ENCODE data around the gene TXNIP. TPM values are rescaled to one million over a fixed set of nuclear protein-coding genes. Genes with fewer than 3 reads are reported as not detected.

The TXNIP gene
- total RNA-seq, 3 donors from 2014 or later (not counting 1 experiment from before 2014, with no cell fraction given), result 984 to 1,724 (median 1,422) TPM

- Mint-ChIP-seq H3K4me1 (peaks cover 87 to 88% of the 10 kb centered on the region in 2 donors), H3K27ac (peak overlapping the region; percentile 65 to 87), H3K27me3 (ENCODE audit: low read depth in 2 of 2) (no peaks in the 10 kb centered on the region), H3K9me3 (no peaks in the 10 kb centered on the region), H3K36me3 (no peaks in the 10 kb centered on the region), H3K4me3 (peak overlapping the region; percentile 94)
- H3K4me1 ChIP-seq (ENCODE audit: control insufficient read depth, insufficient read depth, low read length), result peaks cover 60% of the 10 kb centered on the region
- intact Hi-C loops (cut with micrococcal nuclease), result loop anchor here (2.0 to 5.0 kb wide), 4 partner anchors 28 to 113 kb away; partner anchors contain the start of genes NUDT17 and TXNIP
- ATAC-seq, result peak in 1 of 3 donors; percentile 7
- WGBS (ENCODE audit: insufficient coverage), result 1% methylated on average over 44 of the region's 44 CpGs
- TF ChIP-seq CTCF (IDR thresholded peaks at IDR 0.05), result no peak
- H3K27ac ChIP-seq (ENCODE audit: low read length), result peak overlapping the region; percentile 65
- H3K36me3 ChIP-seq (ENCODE audit: control insufficient read depth, insufficient read depth, low read length), result no peaks in the 10 kb centered on the region
- no peaks in the 10 kb centered on the region for H3K27me3 ChIP-seq (ENCODE audit: control insufficient read depth, insufficient read depth, low read length)
- peak; percentile 47 to 71 for DNase-seq
- peak overlapping the region; percentile 77 for H3K4me3 ChIP-seq (ENCODE audit: low read length)
- H3K9me3 ChIP-seq (ENCODE audit: control insufficient read depth, insufficient read depth, low read length), result no peaks in the 10 kb centered on the region
Measured at GRCh38 chr1:145960468-145961108, 35.8 kb downstream of the TXNIP start.

DNA sequence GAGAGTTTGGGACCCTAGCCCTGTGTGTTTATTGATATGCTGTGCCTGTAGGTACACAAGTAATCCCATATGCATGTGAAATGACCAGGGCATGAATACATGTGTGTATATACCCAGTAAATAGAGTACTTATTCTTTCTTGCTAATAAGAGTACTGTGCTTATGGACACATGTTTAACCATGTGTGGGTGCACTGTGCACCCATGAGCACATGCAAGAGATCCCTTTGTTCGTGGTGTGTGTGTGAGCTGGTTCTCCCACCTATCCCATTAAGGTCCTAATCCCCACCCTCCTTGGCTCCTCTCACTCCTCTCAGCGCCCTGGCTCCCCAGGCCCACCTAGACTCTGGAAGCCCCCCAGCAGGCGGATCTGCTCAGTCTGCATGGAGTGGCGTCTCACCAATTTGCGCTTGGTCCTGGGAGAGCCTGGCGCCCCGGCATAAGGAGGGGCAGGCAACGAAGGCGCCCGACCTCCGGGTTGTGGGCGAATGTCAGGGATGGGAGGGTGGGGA lies 36.4 kb downstream of the TXNIP start:
- no peak overlapping the region for H3K27ac ChIP-seq (ENCODE audit: low read length)
- H3K36me3 ChIP-seq (ENCODE audit: control insufficient read depth, insufficient read depth, low read length), result no peaks in the 10 kb centered on the region
- H3K9me3 ChIP-seq (ENCODE audit: control insufficient read depth, insufficient read depth, low read length), result no peaks in the 10 kb centered on the region
- peak overlapping the region; percentile 94 for H3K4me3 Mint-ChIP-seq
- peak in 1 of 2 donors; percentile 21 for DNase-seq
- no peak for TF ChIP-seq CTCF (IDR thresholded peaks at IDR 0.05)
- peak overlapping the region; percentile 86 to 87 for H3K27ac Mint-ChIP-seq
- intact Hi-C loops (cut with micrococcal nuclease), result loop anchor here (2.0 to 5.0 kb wide), 4 partner anchors 27 to 113 kb away; partner anchors contain the start of genes NUDT17 and TXNIP
- 15% methylated on average over 11 of the region's 12 CpGs for WGBS (ENCODE audit: insufficient coverage)
- no peaks in the 10 kb centered on the region for H3K9me3 Mint-ChIP-seq
- no peaks in the 10 kb centered on the region for H3K36me3 Mint-ChIP-seq
- H3K4me1 ChIP-seq (ENCODE audit: control insufficient read depth, insufficient read depth, low read length), result peaks cover 60% of the 10 kb centered on the region
- peak overlapping the region; percentile 77 for H3K4me3 ChIP-seq (ENCODE audit: low read length)
- H3K27me3 ChIP-seq (ENCODE audit: control insufficient read depth, insufficient read depth, low read length), result no peaks in the 10 kb centered on the region
- no peak for ATAC-seq
- H3K27me3 Mint-ChIP-seq (ENCODE audit: low read depth in 2 of 2), result no peaks in the 10 kb centered on the region
- peaks cover 88 to 89% of the 10 kb centered on the region in 2 donors for H3K4me1 Mint-ChIP-seq

DNA sequence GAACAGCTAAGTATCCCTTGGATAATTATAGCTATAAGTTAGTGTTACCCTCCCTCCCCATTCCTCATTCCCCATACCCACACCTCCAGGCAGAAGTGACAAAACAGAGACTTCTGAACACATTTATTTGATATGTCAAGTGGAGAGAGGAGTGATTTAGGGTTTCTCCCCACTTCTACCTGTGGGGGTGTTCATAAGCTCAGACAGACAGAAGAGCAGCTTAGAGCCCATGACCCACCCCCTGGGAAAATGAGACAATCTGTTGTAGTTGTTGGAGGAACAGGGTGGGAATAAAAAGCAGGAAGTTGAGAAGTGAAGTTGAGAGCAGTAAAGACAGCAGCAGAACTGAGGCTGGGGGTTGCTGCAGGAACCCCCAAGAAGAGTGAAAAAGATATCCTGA lies 37.0 kb downstream of the TXNIP start:
- H3K4me3 Mint-ChIP-seq, result peak overlapping the region; percentile 94
- no peak for TF ChIP-seq CTCF (IDR thresholded peaks at IDR 0.05)
- H3K4me1 ChIP-seq (ENCODE audit: control insufficient read depth, insufficient read depth, low read length), result peaks cover 60% of the 10 kb centered on the region
- H3K27me3 Mint-ChIP-seq (ENCODE audit: low read depth in 2 of 2), result no peaks in the 10 kb centered on the region
- ATAC-seq (no peak), DNase-seq (peak in 1 of 2 donors; percentile 31)
- H3K4me3 ChIP-seq (ENCODE audit: low read length), result no peak overlapping the region
- H3K27ac Mint-ChIP-seq, result peak overlapping the region; percentile 86 to 87
- no peaks in the 10 kb centered on the region for H3K36me3 ChIP-seq (ENCODE audit: control insufficient read depth, insufficient read depth, low read length)
- H3K9me3 Mint-ChIP-seq, result no peaks in the 10 kb centered on the region
- H3K36me3 Mint-ChIP-seq, result no peaks in the 10 kb centered on the region
- H3K27me3 ChIP-seq (ENCODE audit: control insufficient read depth, insufficient read depth, low read length), result no peaks in the 10 kb centered on the region
- no peak overlapping the region for H3K27ac ChIP-seq (ENCODE audit: low read length)
- no peaks in the 10 kb centered on the region for H3K9me3 ChIP-seq (ENCODE audit: control insufficient read depth, insufficient read depth, low read length)
- intact Hi-C loops (cut with micrococcal nuclease), result no loop called here
- peaks cover 88 to 89% of the 10 kb centered on the region in 2 donors for H3K4me1 Mint-ChIP-seq

Measured in natural killer cell (primary cell).